GM21447 (cell line): ENCODE data around the gene SLC26A2.

Experiments
- ATAC-seq: cut with Tn5 transposase; IDR thresholded peaks from one replicate; pipeline ENCODE4 v1.9.1; 2021; ENCODE audit not compliant: unreplicated experiment

Gene SLC26A2

GRCh38 chr5:149961186-149961685, 678 bp downstream of the SLC26A2 start:
- ATAC-seq: no peak

GRCh38 chr5:149961957-149962409, 1.4 kb downstream of the SLC26A2 start:
- ATAC-seq: no peak

- ATAC-seq: no peak
Observed at GRCh38 chr5:149962601-149963300, 2.2 kb downstream of the SLC26A2 start.

- ATAC-seq: no peak
Observed at GRCh38 chr5:149963729-149964128, 3.2 kb downstream of the SLC26A2 start.

GRCh38 chr5:149966946-149967345, 6.4 kb downstream of the SLC26A2 start:
- no peak for ATAC-seq

GRCh38 chr5:149969181-149969930, 8.8 kb downstream of the SLC26A2 start:
- ATAC-seq: no peak

GRCh38 chr5:149975409-149975808, 14.9 kb downstream of the SLC26A2 start:
- ATAC-seq: no peak

- ATAC-seq: no peak
Observed at GRCh38 chr5:149979896-149980295, 19.3 kb downstream of the SLC26A2 start.

GRCh38 chr5:149981206-149981605, 20.6 kb downstream of the SLC26A2 start:
- ATAC-seq: no peak

GRCh38 chr5:149982505-149982904, 21.9 kb downstream of the SLC26A2 start:
- no peak for ATAC-seq

GRCh38 chr5:149988126-149988525, 27.6 kb downstream of the SLC26A2 start:
- no peak for ATAC-seq

GRCh38 chr5:149990518-149991376, 30.2 kb downstream of the SLC26A2 start:
- peak; percentile 80 for ATAC-seq

- no peak for ATAC-seq
Observed at GRCh38 chr5:149993471-149993870, 32.9 kb downstream of the SLC26A2 start.

GRCh38 chr5:149995385-149996204, 35.0 kb downstream of the SLC26A2 start:
- ATAC-seq: no peak

- ATAC-seq: no peak
Observed at GRCh38 chr5:149996205-149996890, 35.8 kb downstream of the SLC26A2 start.

- ATAC-seq: no peak
Observed at GRCh38 chr5:149998281-149998680, 37.7 kb downstream of the SLC26A2 start.

GRCh38 chr5:149999359-149999758, 38.8 kb downstream of the SLC26A2 start:
- ATAC-seq: no peak

GRCh38 chr5:149999866-150000255, 39.3 kb downstream of the SLC26A2 start:
- no peak for ATAC-seq

GRCh38 chr5:150000256-150000989, 39.9 kb downstream of the SLC26A2 start, which contains the start of the genes HMGXB3 and TIGD6:
HMGXB3 (plus strand) TSS chr5:150000739; CDS start chr5:150004853, 4,114 bp downstream.
TIGD6 (minus strand) TSS chr5:150000654; CDS start chr5:149996348, 4,306 bp downstream.
- peak; percentile 81 for ATAC-seq
